Measurements from ENCODE around the gene PYCARD.
"Not testable (repeated sequence)": the region's sequence is repeated elsewhere in the genome, so short reads cannot be mapped to it uniquely, and the experiment has no call there.

- TF ChIP-seq EZH2 (IDR thresholded peaks at IDR 0.05; ENCODE audit: insufficient read depth, poor library complexity, severe bottlenecking); EZH2phosphoT487 (IDR thresholded peaks at IDR 0.05; ENCODE audit: insufficient read depth, low read depth): not testable (repeated sequence)
Measured at GRCh38 chr16:31195861-31196260, 6.7 kb downstream of the PYCARD start.

Data from GM23248 (cell line).